HepG2 (cell line): ENCODE measurements around the gene GPSM1. TPM values are rescaled to one million over a fixed set of nuclear protein-coding genes. Genes with fewer than 3 reads are reported as not detected.

Source experiments
- ARID2 ChIP-seq: sonication (generic); formaldehyde crosslinking; IDR thresholded peaks from 2 replicates; pipeline ENCODE4 v1.8.1; 2022; ENCODE audit warnings: mild to moderate bottlenecking, missing genetic modification reagents, borderline replicate concordance
- BORCS8-MEF2B ChIP-seq: sonication (generic); formaldehyde crosslinking; IDR thresholded peaks from 2 replicates; pipeline ENCODE4 v1.8.0; 2022; ENCODE audit warnings: mild to moderate bottlenecking, missing genetic modification reagents
- DR1 ChIP-seq: sonication (generic); formaldehyde crosslinking; IDR thresholded peaks from 2 replicates; pipeline ENCODE4 v1.8.0; 2021; ENCODE audit warnings: mild to moderate bottlenecking, missing genetic modification reagents, inconsistent platforms
- GLI4 ChIP-seq: sonication (generic); formaldehyde crosslinking; IDR thresholded peaks from 2 replicates; pipeline ENCODE4 v1.5.1; 2020; ENCODE audit warnings: missing genetic modification reagents, mild to moderate bottlenecking, moderate library complexity, borderline replicate concordance
- HHEX ChIP-seq: IDR thresholded peaks from 2 replicates; pipeline ENCODE4 v1.6.1; 2016; ENCODE audit warnings: control low read depth
- ISL2 ChIP-seq: sonication (generic); formaldehyde crosslinking; IDR thresholded peaks from 2 replicates; pipeline ENCODE4 v1.5.0; 2020; ENCODE audit warnings: missing genetic modification reagents
- LRRFIP1 ChIP-seq: sonication (generic); formaldehyde crosslinking; conservative IDR thresholded peaks from 2 replicates; pipeline ENCODE4 v1.4.0; 2020; ENCODE audit warnings: missing genetic modification reagents
- NFKBIZ ChIP-seq: IDR thresholded peaks from 2 replicates; pipeline ENCODE4 v1.6.1; 2018; ENCODE audit warnings: missing genetic modification reagents, missing compliant biosample characterization
- RARA ChIP-seq: IDR thresholded peaks from 2 replicates; pipeline ENCODE4 v1.6.1; 2016; ENCODE audit warnings: missing genetic modification reagents, missing compliant biosample characterization
- REPIN1 ChIP-seq: sonication (generic); formaldehyde crosslinking; IDR thresholded peaks from 2 replicates; pipeline ENCODE4 v1.8.0; 2022; ENCODE audit warnings: missing genetic modification reagents, low read depth, mild to moderate bottlenecking, borderline replicate concordance
- SALL1 ChIP-seq: sonication (generic); formaldehyde crosslinking; IDR thresholded peaks from 2 replicates; pipeline ENCODE4 v1.8.0; 2022; ENCODE audit warnings: mild to moderate bottlenecking, missing genetic modification reagents
- SALL2 ChIP-seq: sonication (generic); formaldehyde crosslinking; IDR thresholded peaks from 2 replicates; pipeline ENCODE4 v1.8.1; 2023; ENCODE audit warnings: mild to moderate bottlenecking, missing genetic modification reagents, inconsistent platforms
- SOX13 ChIP-seq, 3 experiments: fragments of 450-650 bp in 1 of 3; sonication (generic) in 1 of 3; formaldehyde crosslinking in 1 of 3; IDR thresholded peaks in 2 of 3; conservative IDR thresholded peaks in 1 of 3; 2 replicates each; pipeline versions ENCODE4 v1.5.0 to v1.6.1; 2016 to 2020; ENCODE audit warnings: antibody characterized with exemption in 1 of 3, mild to moderate bottlenecking in 1 of 3, missing compliant biosample characterization in 1 of 3, missing genetic modification reagents in 1 of 3, moderate library complexity in 1 of 3
- SRY ChIP-seq: sonication (generic); formaldehyde crosslinking; IDR thresholded peaks from 2 replicates; pipeline ENCODE4 v1.8.0; 2022; ENCODE audit warnings: mild to moderate bottlenecking, missing genetic modification reagents
- TARDBP ChIP-seq: sonication (generic); formaldehyde crosslinking; IDR thresholded peaks from 2 replicates; pipeline ENCODE4 v1.8.0; 2022; ENCODE audit warnings: mild to moderate bottlenecking, missing genetic modification reagents
- TOPORS ChIP-seq: sonication (generic); formaldehyde crosslinking; IDR thresholded peaks from 2 replicates; pipeline ENCODE4 v1.8.0; 2023; ENCODE audit warnings: mild to moderate bottlenecking, missing genetic modification reagents
- YEATS4 ChIP-seq: sonication (generic); formaldehyde crosslinking; IDR thresholded peaks from 2 replicates; pipeline ENCODE4 v1.4.0; 2020; ENCODE audit warnings: missing genetic modification reagents, borderline replicate concordance
- ZFP36L2 ChIP-seq: sonication (generic); formaldehyde crosslinking; IDR thresholded peaks from 2 replicates; pipeline ENCODE4 v1.4.0; 2020; ENCODE audit warnings: missing genetic modification reagents
- ZNF33B ChIP-seq: sonication (generic); formaldehyde crosslinking; IDR thresholded peaks from 2 replicates; pipeline ENCODE4 v1.5.1; 2020; ENCODE audit warnings: mild to moderate bottlenecking, missing genetic modification reagents
- ZNF451 ChIP-seq: sonication (generic); formaldehyde crosslinking; IDR thresholded peaks from 2 replicates; pipeline ENCODE4 v1.5.0; 2020; ENCODE audit warnings: mild to moderate bottlenecking, missing genetic modification reagents
- ZNF501 ChIP-seq: sonication (generic); formaldehyde crosslinking; IDR thresholded peaks from 2 replicates; pipeline ENCODE4 v1.5.1; 2020; ENCODE audit warnings: mild to moderate bottlenecking, moderate library complexity, missing genetic modification reagents
- ZNF614 ChIP-seq: IDR thresholded peaks from 2 replicates; pipeline ENCODE4 v1.6.1; 2018; ENCODE audit warnings: missing biosample characterization, missing genetic modification reagents, inconsistent platforms, borderline replicate concordance
- ZNF629 ChIP-seq: sonication (generic); formaldehyde crosslinking; conservative IDR thresholded peaks from 2 replicates; pipeline ENCODE4 v1.5.0; 2020; ENCODE audit warnings: missing genetic modification reagents
- polyA plus RNA-seq, 8 experiments: library from polyadenylated mRNA; depleted of rRNA in 3 of 8; stranded (reverse) in 7 of 8; unstranded in 1 of 8; fragments of >200 nt; fragmentation: Illumina TruSeq in 4 of 8; extraction: Trizol in 4 of 8; gene quantifications; 2 replicates each; pipeline versions ENCODE4 v1.2.1 to v1.2.3, GENCODE V29; 2011 to 2016; ENCODE audit warnings: low read depth in 4 of 8, missing spikeins in 1 of 8, mixed read lengths in 1 of 8; ENCODE audit not compliant: insufficient read depth in 1 of 8
- total RNA-seq, 5 experiments: library from RNA; depleted of rRNA; stranded (reverse); fragments of >200 nt; fragmentation: Illumina TruSeq; extraction: Trizol; gene quantifications; 2 replicates each; pipeline ENCODE4 v1.2.3, GENCODE V29; 2016; ENCODE audit warnings: low read depth in 1 of 5
- TF ChIP-seq, protein P1 (sequence below): sonication (generic); formaldehyde crosslinking; IDR thresholded peaks from 2 replicates; pipeline ENCODE4 v1.4.0; 2020; ENCODE audit warnings: mild to moderate bottlenecking, missing genetic modification reagents
- TF ChIP-seq, protein P2 (sequence below): sonication (generic); formaldehyde crosslinking; IDR thresholded peaks from 2 replicates; pipeline ENCODE4 v1.4.0; 2020; ENCODE audit warnings: mild to moderate bottlenecking, missing genetic modification reagents

The GPSM1 gene
- total and polyA plus RNA-seq, 2 of the 13 experiments (the other 11 are each of a cell fraction or from before 2014, with no cell fraction given), result 1.0 to 2.4 TPM

DNA sequence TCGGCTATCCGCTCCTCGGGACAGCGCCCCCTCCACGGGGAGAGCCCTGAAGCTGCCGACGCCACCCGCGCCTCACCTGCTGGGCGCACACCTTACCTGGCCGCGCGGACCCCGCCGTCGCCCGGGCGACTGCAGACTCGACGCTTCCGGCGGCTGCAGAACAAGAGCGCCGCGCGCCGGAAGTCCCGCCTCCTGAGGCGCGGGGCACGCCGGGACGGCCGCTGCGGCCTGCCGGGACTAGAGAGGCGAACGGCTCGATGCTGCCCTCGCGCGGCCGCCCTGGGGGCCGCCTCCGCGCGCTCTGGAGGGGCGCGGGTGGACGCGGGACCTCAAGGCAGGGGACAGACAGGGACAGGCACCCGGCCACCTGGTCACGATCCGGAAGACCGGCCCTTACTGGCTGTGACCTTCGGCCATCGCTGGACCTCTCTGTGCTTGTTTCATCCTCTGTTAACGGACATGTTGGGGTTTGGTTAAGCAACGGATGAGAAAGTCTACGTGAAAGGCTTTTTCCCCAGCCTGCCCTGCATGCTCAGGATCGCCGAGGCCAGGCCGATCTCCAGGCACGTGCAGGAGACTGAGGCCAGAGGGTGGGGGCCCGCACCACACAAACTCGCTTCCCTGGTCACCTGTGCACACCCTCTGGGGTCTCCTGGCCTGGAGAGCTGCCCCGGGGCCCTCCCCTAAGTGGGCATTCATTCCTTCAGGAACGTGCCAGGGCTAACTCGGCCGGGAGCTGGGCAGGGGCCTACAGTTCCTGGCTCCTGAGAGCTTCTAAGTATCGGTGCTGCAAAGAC lies 72.9 kb downstream of the GPSM1 start, which contains the start of gene SNAPC4 (continued):
- TF ChIP-seq SOX13 (IDR thresholded peaks at IDR 0.05) (no peak), SOX13 (CRISPR knock-in tag; conservative IDR thresholded peaks at IDR 0.05 in 1 of 2, IDR thresholded peaks at IDR 0.05 in 1 of 2) (no peak), RARA (CRISPR knock-in tag) (0 out of 2 replicates have a peak, but pooled peaks have one; percentile 5), SRY (CRISPR knock-in tag) (peak; percentile 64; the same call in 1 of the 2 replicates), TARDBP (peak; percentile 95), ZFP36L2 (CRISPR knock-in tag) (no peak), SALL1 (CRISPR knock-in tag) (peak; percentile 55; the same call in 1 of the 2 replicates), ZNF451 (peak; percentile 81; the same call in 1 of the 2 replicates), TOPORS (CRISPR knock-in tag) (peak; percentile 79; the same call in 1 of the 2 replicates), NFKBIZ (CRISPR knock-in tag) (peak; percentile 45; the same call in 1 of the 2 replicates), LRRFIP1 (CRISPR knock-in tag) (no peak), YEATS4 (CRISPR knock-in tag) (peak; percentile 34; the same call in 1 of the 2 replicates), ZNF501 (CRISPR knock-in tag) (peak; percentile 50; the same call in 1 of the 2 replicates), SALL2 (CRISPR knock-in tag) (peak; percentile 88), ZNF614 (no peak), BORCS8-MEF2B (CRISPR knock-in tag) (peak; percentile 58), GLI4 (CRISPR knock-in tag) (peak; percentile 58; the same call in 1 of the 2 replicates), ARID2 (CRISPR knock-in tag) (0 out of 2 replicates have a peak, but pooled peaks have one; percentile 25), ZNF33B (no peak), HHEX (no peak), REPIN1 (CRISPR knock-in tag) (peak; percentile 88), DR1 (CRISPR knock-in tag) (peak; percentile 45; the same call in 1 of the 2 replicates), ISL2 (CRISPR knock-in tag) (peak; percentile 64), ZNF629 (CRISPR knock-in tag) (no peak)
- TF ChIP-seq, protein P1, sequence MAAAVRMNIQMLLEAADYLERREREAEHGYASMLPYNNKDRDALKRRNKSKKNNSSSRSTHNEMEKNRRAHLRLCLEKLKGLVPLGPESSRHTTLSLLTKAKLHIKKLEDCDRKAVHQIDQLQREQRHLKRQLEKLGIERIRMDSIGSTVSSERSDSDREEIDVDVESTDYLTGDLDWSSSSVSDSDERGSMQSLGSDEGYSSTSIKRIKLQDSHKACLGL (CRISPR knock-in tag), result 0 out of 2 replicates have a peak, but pooled peaks have one; percentile 51
- TF ChIP-seq, protein P2, sequence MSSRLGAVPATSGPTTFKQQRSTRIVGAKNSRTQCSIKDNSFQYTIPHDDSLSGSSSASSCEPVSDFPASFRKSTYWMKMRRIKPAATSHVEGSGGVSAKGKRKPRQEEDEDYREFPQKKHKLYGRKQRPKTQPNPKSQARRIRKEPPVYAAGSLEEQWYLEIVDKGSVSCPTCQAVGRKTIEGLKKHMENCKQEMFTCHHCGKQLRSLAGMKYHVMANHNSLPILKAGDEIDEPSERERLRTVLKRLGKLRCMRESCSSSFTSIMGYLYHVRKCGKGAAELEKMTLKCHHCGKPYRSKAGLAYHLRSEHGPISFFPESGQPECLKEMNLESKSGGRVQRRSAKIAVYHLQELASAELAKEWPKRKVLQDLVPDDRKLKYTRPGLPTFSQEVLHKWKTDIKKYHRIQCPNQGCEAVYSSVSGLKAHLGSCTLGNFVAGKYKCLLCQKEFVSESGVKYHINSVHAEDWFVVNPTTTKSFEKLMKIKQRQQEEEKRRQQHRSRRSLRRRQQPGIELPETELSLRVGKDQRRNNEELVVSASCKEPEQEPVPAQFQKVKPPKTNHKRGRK (CRISPR knock-in tag), result no peak
